Measurements from ENCODE around the gene SLC24A3.

Gene SLC24A3

DNA sequence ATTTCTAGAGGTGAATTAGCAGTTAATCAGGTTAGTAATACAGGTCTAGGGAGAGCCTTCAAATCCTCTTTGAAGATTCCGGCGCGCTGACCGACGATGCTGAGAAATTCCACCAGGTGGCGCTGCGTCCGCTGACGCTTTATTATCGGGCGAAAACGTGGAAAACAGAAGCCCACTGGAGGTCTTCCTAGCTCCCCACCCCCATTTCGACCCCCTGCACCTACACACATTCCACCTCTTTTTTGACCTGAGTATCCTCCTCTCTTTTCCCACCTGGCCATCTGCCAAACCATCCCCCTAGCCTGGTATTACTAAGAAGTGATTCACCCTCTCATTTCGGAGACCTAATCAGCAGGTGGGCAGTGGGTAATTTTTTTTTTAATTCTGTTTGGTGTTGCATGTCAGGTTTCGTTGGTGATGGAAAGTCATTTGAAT, 480.3 kb downstream of the SLC24A3 start:
- peaks cover 0 to 22% (median 10%) of the 10 kb centered on the region in 5 donors for H3K4me1 ChIP-seq (ENCODE audit: control insufficient read depth in 5 of 5, insufficient read depth in 5 of 5, low read length in 5 of 5)
- H3K27ac ChIP-seq (ENCODE audit: low read depth, low read length), result no peak overlapping the region
- no peaks in the 10 kb centered on the region for H3K27me3 ChIP-seq (ENCODE audit: control insufficient read depth in 5 of 5, insufficient read depth in 4 of 5, low read length in 5 of 5)
- no peaks in the 10 kb centered on the region for H3K9me3 ChIP-seq (ENCODE audit: control insufficient read depth in 5 of 5, low read length in 5 of 5)
- H3K9ac ChIP-seq (ENCODE audit: low read length in 5 of 5), result no peak overlapping the region
- no peaks in the 10 kb centered on the region for H3K36me3 ChIP-seq (ENCODE audit: control insufficient read depth in 5 of 5, insufficient read depth in 5 of 5, low read length in 5 of 5)
- H3K4me3 ChIP-seq (ENCODE audit: low read depth in 1 of 5, low read length in 5 of 5), result peak overlapping the region in 3 of 5 donors; percentile 6 to 45 (median 24)

DNA sequence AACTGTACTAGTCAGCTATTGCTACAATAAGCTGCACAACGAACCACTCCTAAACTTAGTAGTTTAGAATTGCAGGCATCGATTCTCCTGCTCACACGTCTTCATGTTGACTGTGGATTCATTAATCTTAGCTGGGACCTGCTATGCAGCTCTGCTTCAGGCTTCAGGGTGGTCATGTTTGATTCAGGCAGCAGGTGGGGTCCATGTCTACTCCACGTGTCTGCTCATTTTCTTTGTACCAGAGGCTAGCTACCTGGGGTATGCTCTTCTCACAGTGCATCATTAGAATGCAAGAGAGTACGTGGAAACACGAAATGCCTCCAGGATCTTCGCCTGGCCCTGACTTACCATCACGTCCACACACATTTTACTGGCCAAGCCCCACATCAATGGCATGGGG, 481.1 kb downstream of the SLC24A3 start:
- Histone ChIP-seq H3K4me3 (ENCODE audit: low read depth in 1 of 5, low read length in 5 of 5) (no peak overlapping the region), H3K4me1 (ENCODE audit: control insufficient read depth in 5 of 5, insufficient read depth in 5 of 5, low read length in 5 of 5) (peaks cover 0 to 15% (median 10%) of the 10 kb centered on the region in 5 donors), H3K27me3 (ENCODE audit: control insufficient read depth in 5 of 5, insufficient read depth in 4 of 5, low read length in 5 of 5) (no peaks in the 10 kb centered on the region), H3K36me3 (ENCODE audit: control insufficient read depth in 5 of 5, insufficient read depth in 5 of 5, low read length in 5 of 5) (no peaks in the 10 kb centered on the region), H3K9ac (ENCODE audit: low read length in 5 of 5) (no peak overlapping the region), H3K9me3 (ENCODE audit: control insufficient read depth in 5 of 5, low read length in 5 of 5) (no peaks in the 10 kb centered on the region), H3K27ac (ENCODE audit: low read depth, low read length) (no peak overlapping the region)

DNA sequence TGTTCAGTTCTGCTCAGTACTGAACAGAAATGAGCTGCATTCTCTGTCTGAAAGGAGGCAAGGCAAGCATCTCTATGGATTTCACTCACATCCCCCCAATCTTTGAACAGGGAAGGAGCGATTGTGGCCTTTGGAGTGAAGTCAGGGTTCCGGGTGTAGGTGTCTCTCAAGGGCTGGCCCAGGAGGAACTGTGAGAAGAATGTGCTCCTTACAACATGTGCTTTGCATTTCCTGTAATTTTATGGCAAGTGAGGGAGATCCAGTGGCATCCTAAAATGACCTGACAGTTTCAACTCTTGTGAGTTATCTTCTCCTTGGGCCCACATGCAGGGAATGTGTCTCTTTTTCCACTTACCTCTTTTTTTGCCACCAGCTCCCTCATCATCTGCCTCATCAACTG, 482.6 kb downstream of the SLC24A3 start:
- Histone ChIP-seq H3K27me3 (ENCODE audit: control insufficient read depth in 5 of 5, insufficient read depth in 4 of 5, low read length in 5 of 5) (no peaks in the 10 kb centered on the region), H3K4me1 (ENCODE audit: control insufficient read depth in 5 of 5, insufficient read depth in 5 of 5, low read length in 5 of 5) (peaks cover 0 to 15% (median 10%) of the 10 kb centered on the region in 5 donors), H3K9me3 (ENCODE audit: control insufficient read depth in 5 of 5, low read length in 5 of 5) (no peaks in the 10 kb centered on the region), H3K4me3 (ENCODE audit: low read depth in 1 of 5, low read length in 5 of 5) (no peak overlapping the region), H3K9ac (ENCODE audit: low read length in 5 of 5) (no peak overlapping the region), H3K27ac (ENCODE audit: low read depth, low read length) (no peak overlapping the region), H3K36me3 (ENCODE audit: control insufficient read depth in 5 of 5, insufficient read depth in 5 of 5, low read length in 5 of 5) (no peaks in the 10 kb centered on the region)

DNA sequence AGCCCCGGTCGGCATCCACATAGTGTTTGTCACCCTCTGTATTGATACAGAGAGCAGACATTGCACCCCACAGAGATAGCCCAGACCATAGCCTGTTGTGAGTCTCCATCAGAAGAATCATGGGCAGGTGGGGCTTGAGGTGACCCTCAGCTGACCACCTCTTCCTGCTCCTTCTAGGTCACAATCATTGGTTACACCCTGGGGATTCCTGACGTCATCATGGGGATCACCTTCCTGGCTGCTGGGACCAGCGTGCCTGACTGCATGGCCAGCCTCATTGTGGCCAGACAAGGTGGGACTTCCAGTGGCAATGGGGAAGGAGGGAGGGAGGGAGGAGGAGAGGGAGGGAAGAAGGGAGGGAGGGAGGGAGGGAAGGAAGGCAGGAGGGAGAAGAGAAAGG, 484.2 kb downstream of the SLC24A3 start:
- Histone ChIP-seq H3K4me1 (ENCODE audit: control insufficient read depth in 5 of 5, insufficient read depth in 5 of 5, low read length in 5 of 5) (peaks cover 0 to 15% (median 10%) of the 10 kb centered on the region in 5 donors), H3K4me3 (ENCODE audit: low read depth in 1 of 5, low read length in 5 of 5) (no peak overlapping the region), H3K36me3 (ENCODE audit: control insufficient read depth in 5 of 5, insufficient read depth in 5 of 5, low read length in 5 of 5) (no peaks in the 10 kb centered on the region), H3K9ac (ENCODE audit: low read length in 5 of 5) (no peak overlapping the region), H3K27me3 (ENCODE audit: control insufficient read depth in 5 of 5, insufficient read depth in 4 of 5, low read length in 5 of 5) (no peaks in the 10 kb centered on the region), H3K9me3 (ENCODE audit: control insufficient read depth in 5 of 5, low read length in 5 of 5) (no peaks in the 10 kb centered on the region), H3K27ac (ENCODE audit: low read depth, low read length) (no peak overlapping the region)

DNA sequence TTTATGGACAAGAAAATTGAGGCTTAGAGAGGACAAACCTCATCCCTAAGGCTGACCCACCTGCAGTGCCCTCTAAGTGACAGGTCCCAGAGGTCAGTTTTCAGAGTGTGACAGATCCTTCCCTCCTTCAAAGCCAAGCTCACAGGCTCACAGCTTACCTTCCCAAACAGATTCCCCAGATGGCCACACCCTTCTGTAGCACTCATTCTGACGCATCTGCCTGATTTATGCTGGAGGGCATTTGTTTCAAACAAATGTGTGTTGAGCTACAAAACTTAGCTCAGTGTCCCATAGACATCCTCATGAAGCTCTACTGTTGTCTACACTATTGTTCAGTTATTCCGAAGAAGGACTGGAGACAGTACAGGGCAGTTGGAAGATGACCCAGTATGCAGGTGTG, 485.0 kb downstream of the SLC24A3 start:
- Histone ChIP-seq H3K4me3 (ENCODE audit: low read depth in 1 of 5, low read length in 5 of 5) (no peak overlapping the region), H3K9ac (ENCODE audit: low read length in 5 of 5) (no peak overlapping the region), H3K27me3 (ENCODE audit: control insufficient read depth in 5 of 5, insufficient read depth in 4 of 5, low read length in 5 of 5) (no peaks in the 10 kb centered on the region), H3K4me1 (ENCODE audit: control insufficient read depth in 5 of 5, insufficient read depth in 5 of 5, low read length in 5 of 5) (peaks cover 0 to 13% (median 10%) of the 10 kb centered on the region in 5 donors), H3K36me3 (ENCODE audit: control insufficient read depth in 5 of 5, insufficient read depth in 5 of 5, low read length in 5 of 5) (peaks cover 0 to 3% (median 0%) of the 10 kb centered on the region in 5 donors), H3K27ac (ENCODE audit: low read depth, low read length) (no peak overlapping the region), H3K9me3 (ENCODE audit: control insufficient read depth in 5 of 5, low read length in 5 of 5) (no peaks in the 10 kb centered on the region)

DNA sequence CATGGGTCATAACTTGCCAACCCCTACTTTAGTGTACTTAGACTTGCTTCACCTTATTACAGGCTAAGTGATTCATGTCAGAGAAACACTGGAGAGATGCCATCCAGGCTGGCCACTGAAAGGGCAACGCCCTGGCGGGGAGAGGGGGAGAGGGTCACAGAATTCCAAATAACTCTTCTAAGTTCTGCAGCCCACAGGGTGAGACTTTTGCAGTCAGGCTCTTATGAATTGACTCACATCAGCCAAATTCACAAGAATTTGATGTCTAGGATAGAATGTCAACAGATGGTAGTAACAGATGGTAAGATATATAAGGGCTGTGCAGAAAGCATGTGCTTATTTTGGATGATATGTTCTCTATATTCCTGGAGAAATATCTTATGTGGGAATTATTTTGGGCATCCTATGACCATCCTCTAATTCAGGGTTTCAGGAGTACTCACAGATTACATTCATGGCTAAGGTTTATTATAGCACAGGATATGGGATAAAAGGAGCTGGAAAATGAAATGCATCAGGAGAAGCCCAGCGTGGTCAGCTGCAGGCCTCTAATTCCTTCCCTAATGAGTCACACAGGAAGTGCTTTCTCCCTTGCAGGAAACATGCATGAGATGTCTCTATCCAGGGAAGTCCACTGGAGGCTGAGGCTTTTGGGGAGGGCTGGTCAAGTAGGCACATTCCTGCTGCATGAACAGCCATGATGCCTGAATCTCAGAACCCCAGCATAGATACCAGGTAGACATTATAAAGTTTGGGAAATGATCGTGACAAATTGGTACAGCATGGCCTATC, 486.9 kb downstream of the SLC24A3 start:
- Histone ChIP-seq H3K9me3 (ENCODE audit: control insufficient read depth in 5 of 5, low read length in 5 of 5) (no peaks in the 10 kb centered on the region), H3K4me3 (ENCODE audit: low read depth in 1 of 5, low read length in 5 of 5) (no peak overlapping the region), H3K36me3 (ENCODE audit: control insufficient read depth in 5 of 5, insufficient read depth in 5 of 5, low read length in 5 of 5) (peaks cover 0 to 3% (median 0%) of the 10 kb centered on the region in 5 donors), H3K4me1 (ENCODE audit: control insufficient read depth in 5 of 5, insufficient read depth in 5 of 5, low read length in 5 of 5) (peaks cover 0 to 10% (median 7%) of the 10 kb centered on the region in 5 donors), H3K27ac (ENCODE audit: low read depth, low read length) (no peak overlapping the region), H3K9ac (ENCODE audit: low read length in 5 of 5) (no peak overlapping the region), H3K27me3 (ENCODE audit: control insufficient read depth in 5 of 5, insufficient read depth in 4 of 5, low read length in 5 of 5) (no peaks in the 10 kb centered on the region)

DNA sequence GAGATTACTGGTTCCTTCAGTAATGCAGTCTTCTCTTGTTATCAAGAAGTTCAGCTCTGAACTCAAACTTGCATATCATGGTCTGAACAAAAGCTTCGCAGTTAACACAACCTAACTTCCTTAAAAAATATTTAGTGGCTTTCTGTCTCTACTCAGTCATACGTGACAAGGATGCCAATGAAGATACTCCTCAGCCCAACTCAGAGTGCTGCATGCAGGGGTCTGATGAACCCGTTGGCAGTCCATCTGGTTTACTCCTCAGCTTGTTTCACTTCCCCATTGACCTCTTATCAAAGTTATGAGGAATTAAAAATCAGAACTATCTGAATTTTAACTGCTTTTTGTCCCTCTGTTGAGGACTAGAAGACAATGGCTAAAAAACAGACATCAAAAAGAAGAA, 489.0 kb downstream of the SLC24A3 start:
- no peak overlapping the region for H3K9ac ChIP-seq (ENCODE audit: low read length in 5 of 5)
- H3K4me1 ChIP-seq (ENCODE audit: control insufficient read depth in 5 of 5, insufficient read depth in 5 of 5, low read length in 5 of 5), result no peaks in the 10 kb centered on the region
- H3K4me3 ChIP-seq (ENCODE audit: low read depth in 1 of 5, low read length in 5 of 5), result no peak overlapping the region
- H3K27me3 ChIP-seq (ENCODE audit: control insufficient read depth in 5 of 5, insufficient read depth in 4 of 5, low read length in 5 of 5), result no peaks in the 10 kb centered on the region
- H3K27ac ChIP-seq (ENCODE audit: low read depth, low read length), result no peak overlapping the region
- H3K36me3 ChIP-seq (ENCODE audit: control insufficient read depth in 5 of 5, insufficient read depth in 5 of 5, low read length in 5 of 5), result peaks cover 0 to 3% (median 0%) of the 10 kb centered on the region in 5 donors
- H3K9me3 ChIP-seq (ENCODE audit: control insufficient read depth in 5 of 5, low read length in 5 of 5), result no peaks in the 10 kb centered on the region

DNA sequence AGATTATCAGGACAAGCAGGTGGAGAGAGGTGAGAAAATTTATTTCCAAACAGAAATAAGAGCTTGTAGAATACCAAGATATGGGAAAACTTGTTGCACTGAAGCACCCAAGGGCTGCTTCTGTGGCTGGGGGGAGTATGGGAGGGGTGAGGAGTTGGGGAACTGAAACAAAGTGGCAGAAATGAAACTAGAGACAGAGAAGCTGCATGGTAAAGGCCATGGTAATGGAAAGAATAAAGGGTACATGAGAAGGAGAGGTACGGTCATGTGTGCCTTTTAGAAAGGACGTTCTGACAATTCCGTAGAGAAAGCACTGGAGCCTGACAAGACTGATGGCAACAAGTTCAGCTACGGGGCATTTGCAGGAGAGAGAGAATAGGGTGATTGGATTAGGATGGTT, 494.0 kb downstream of the SLC24A3 start:
- Histone ChIP-seq H3K9ac (ENCODE audit: low read length in 5 of 5) (no peak overlapping the region), H3K9me3 (ENCODE audit: control insufficient read depth in 5 of 5, low read length in 5 of 5) (no peaks in the 10 kb centered on the region), H3K4me1 (ENCODE audit: control insufficient read depth in 5 of 5, insufficient read depth in 5 of 5, low read length in 5 of 5) (peaks cover 6 to 16% (median 14%) of the 10 kb centered on the region in 5 donors), H3K27me3 (ENCODE audit: control insufficient read depth in 5 of 5, insufficient read depth in 4 of 5, low read length in 5 of 5) (no peaks in the 10 kb centered on the region), H3K27ac (ENCODE audit: low read depth, low read length) (no peak overlapping the region), H3K36me3 (ENCODE audit: control insufficient read depth in 5 of 5, insufficient read depth in 5 of 5, low read length in 5 of 5) (peaks cover 0 to 3% (median 0%) of the 10 kb centered on the region in 5 donors), H3K4me3 (ENCODE audit: low read depth in 1 of 5, low read length in 5 of 5) (no peak overlapping the region)

DNA sequence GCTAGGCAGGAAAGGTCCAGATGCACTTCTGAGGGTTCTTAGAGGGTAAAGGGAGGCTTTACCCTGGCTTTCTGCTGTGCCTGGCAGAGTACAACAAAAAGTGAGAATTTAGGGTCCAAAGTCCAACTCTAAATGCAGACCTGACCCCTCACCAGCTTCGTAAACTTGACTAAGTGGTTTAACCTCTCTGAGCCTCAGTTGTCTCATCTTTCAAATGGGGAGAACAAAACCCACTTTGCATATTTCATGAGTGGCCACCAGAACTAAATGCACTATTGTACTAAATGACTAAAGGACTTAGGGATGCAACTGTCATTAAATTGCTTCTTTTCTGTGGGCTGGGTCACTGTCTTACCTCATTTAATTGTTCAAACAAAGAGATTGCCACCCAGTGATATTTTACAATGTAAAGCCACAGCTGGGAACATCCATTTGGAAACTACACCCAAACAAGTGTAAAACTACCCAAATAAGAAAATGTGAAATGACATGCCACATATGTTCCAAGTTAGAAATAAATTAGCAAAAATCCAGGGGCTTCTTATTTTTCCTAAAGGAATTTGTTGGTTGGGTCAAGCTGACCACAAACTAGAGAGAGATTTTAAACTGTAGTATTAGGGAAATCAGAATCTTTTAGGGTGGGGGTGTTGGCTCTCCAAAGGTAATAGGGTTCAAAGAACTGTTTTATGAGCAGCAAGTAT, 497.3 kb downstream of the SLC24A3 start:
- peaks cover 6 to 24% (median 14%) of the 10 kb centered on the region in 5 donors for H3K4me1 ChIP-seq (ENCODE audit: control insufficient read depth in 5 of 5, insufficient read depth in 5 of 5, low read length in 5 of 5)
- H3K36me3 ChIP-seq (ENCODE audit: control insufficient read depth in 5 of 5, insufficient read depth in 5 of 5, low read length in 5 of 5), result no peaks in the 10 kb centered on the region
- no peaks in the 10 kb centered on the region for H3K27me3 ChIP-seq (ENCODE audit: control insufficient read depth in 5 of 5, insufficient read depth in 4 of 5, low read length in 5 of 5)
- H3K9ac ChIP-seq (ENCODE audit: low read length in 5 of 5), result no peak overlapping the region
- no peaks in the 10 kb centered on the region for H3K9me3 ChIP-seq (ENCODE audit: control insufficient read depth in 5 of 5, low read length in 5 of 5)
- no peak overlapping the region for H3K4me3 ChIP-seq (ENCODE audit: low read depth in 1 of 5, low read length in 5 of 5)
- no peak overlapping the region for H3K27ac ChIP-seq (ENCODE audit: low read depth, low read length)
